Measurements from ENCODE around the gene PTPRN2.

The PTPRN2 gene

GRCh38 chr7:158023681-158024350 is 563.8 kb downstream of the PTPRN2 start:
- Mint-ChIP-seq H3K27me3 (no peaks in the 10 kb centered on the region), H3K4me3 (no peak overlapping the region), H3K9me3 (no peaks in the 10 kb centered on the region), H3K4me1 (no peaks in the 10 kb centered on the region), H3K36me3 (no peaks in the 10 kb centered on the region), H3K27ac (no peak overlapping the region)
- CTCF ChIA-PET: no interaction called here
- no peak for DNase-seq

- no peaks in the 10 kb centered on the region for H3K27me3 Mint-ChIP-seq
- no peaks in the 10 kb centered on the region for H3K36me3 Mint-ChIP-seq
- H3K4me1 Mint-ChIP-seq: no peaks in the 10 kb centered on the region
- no peak overlapping the region for H3K27ac Mint-ChIP-seq
- no peaks in the 10 kb centered on the region for H3K9me3 Mint-ChIP-seq
- no peak overlapping the region for H3K4me3 Mint-ChIP-seq
- DNase-seq: no peak
- CTCF ChIA-PET: no interaction called here
Measured at GRCh38 chr7:158023157-158023556, 564.5 kb downstream of the PTPRN2 start.

- no peak for DNase-seq
- Mint-ChIP-seq H3K4me1 (no peaks in the 10 kb centered on the region), H3K4me3 (no peak overlapping the region), H3K9me3 (no peaks in the 10 kb centered on the region), H3K27ac (no peak overlapping the region), H3K27me3 (no peaks in the 10 kb centered on the region), H3K36me3 (no peaks in the 10 kb centered on the region)
- CTCF ChIA-PET: no interaction called here
Measured at GRCh38 chr7:158022601-158023000, 565.0 kb downstream of the PTPRN2 start.

GRCh38 chr7:158021836-158022235 is 565.8 kb downstream of the PTPRN2 start:
- Mint-ChIP-seq H3K27ac (no peak overlapping the region), H3K27me3 (no peaks in the 10 kb centered on the region), H3K4me1 (no peaks in the 10 kb centered on the region), H3K9me3 (no peaks in the 10 kb centered on the region), H3K4me3 (no peak overlapping the region), H3K36me3 (no peaks in the 10 kb centered on the region)
- CTCF ChIA-PET: no interaction called here
- DNase-seq: no peak

GRCh38 chr7:158020706-158021095 is 566.9 kb downstream of the PTPRN2 start:
- DNase-seq: no peak
- H3K36me3 Mint-ChIP-seq: no peaks in the 10 kb centered on the region
- no peaks in the 10 kb centered on the region for H3K4me1 Mint-ChIP-seq
- H3K27me3 Mint-ChIP-seq: no peaks in the 10 kb centered on the region
- H3K4me3 Mint-ChIP-seq: no peak overlapping the region
- H3K27ac Mint-ChIP-seq: no peak overlapping the region
- H3K9me3 Mint-ChIP-seq: no peaks in the 10 kb centered on the region
- CTCF ChIA-PET: no interaction called here

- CTCF ChIA-PET: no interaction called here
- H3K9me3 Mint-ChIP-seq: no peaks in the 10 kb centered on the region
- no peaks in the 10 kb centered on the region for H3K27me3 Mint-ChIP-seq
- no peak for DNase-seq
- no peak overlapping the region for H3K4me3 Mint-ChIP-seq
- no peak overlapping the region for H3K27ac Mint-ChIP-seq
- no peaks in the 10 kb centered on the region for H3K36me3 Mint-ChIP-seq
- no peaks in the 10 kb centered on the region for H3K4me1 Mint-ChIP-seq
Measured at GRCh38 chr7:158019726-158020705, 567.6 kb downstream of the PTPRN2 start.

- CTCF ChIA-PET: no interaction called here
- no peak overlapping the region for H3K4me3 Mint-ChIP-seq
Measured at GRCh38 chr7:158018971-158019645, 568.5 kb downstream of the PTPRN2 start.

GRCh38 chr7:158018098-158018762 is 569.4 kb downstream of the PTPRN2 start:
- H3K4me3 Mint-ChIP-seq: no peak overlapping the region

More at GRCh38 chr7:158018971-158019645, 568.5 kb downstream of the PTPRN2 start:
- no peaks in the 10 kb centered on the region for H3K4me1 Mint-ChIP-seq
- H3K27ac Mint-ChIP-seq: no peak overlapping the region
- no peak for DNase-seq
- H3K9me3 Mint-ChIP-seq: no peaks in the 10 kb centered on the region
- no peaks in the 10 kb centered on the region for H3K36me3 Mint-ChIP-seq
- no peaks in the 10 kb centered on the region for H3K27me3 Mint-ChIP-seq

GRCh38 chr7:158017111-158018097 is 570.2 kb downstream of the PTPRN2 start:
- DNase-seq: no peak
- Mint-ChIP-seq H3K27ac (no peak overlapping the region), H3K4me3 (no peak overlapping the region), H3K36me3 (no peaks in the 10 kb centered on the region), H3K9me3 (no peaks in the 10 kb centered on the region), H3K4me1 (no peaks in the 10 kb centered on the region), H3K27me3 (no peaks in the 10 kb centered on the region)
- CTCF ChIA-PET: no interaction called here

More at GRCh38 chr7:158018098-158018762, 569.4 kb downstream of the PTPRN2 start:
- no peak for DNase-seq
- CTCF ChIA-PET: no interaction called here
- Mint-ChIP-seq H3K4me1 (no peaks in the 10 kb centered on the region), H3K27me3 (no peaks in the 10 kb centered on the region), H3K27ac (no peak overlapping the region), H3K9me3 (no peaks in the 10 kb centered on the region), H3K36me3 (no peaks in the 10 kb centered on the region)

GRCh38 chr7:158016180-158017097 is 571.2 kb downstream of the PTPRN2 start:
- no peaks in the 10 kb centered on the region for H3K27me3 Mint-ChIP-seq
- DNase-seq: no peak
- no peaks in the 10 kb centered on the region for H3K36me3 Mint-ChIP-seq
- no peak overlapping the region for H3K4me3 Mint-ChIP-seq
- CTCF ChIA-PET: no interaction called here
- H3K9me3 Mint-ChIP-seq: no peaks in the 10 kb centered on the region
- H3K27ac Mint-ChIP-seq: no peak overlapping the region
- H3K4me1 Mint-ChIP-seq: no peaks in the 10 kb centered on the region

- Mint-ChIP-seq H3K27ac (no peak overlapping the region), H3K27me3 (no peaks in the 10 kb centered on the region), H3K4me1 (peaks cover 2% of the 10 kb centered on the region), H3K4me3 (no peak overlapping the region), H3K9me3 (no peaks in the 10 kb centered on the region), H3K36me3 (no peaks in the 10 kb centered on the region)
- DNase-seq: no peak
- CTCF ChIA-PET: no interaction called here
Measured at GRCh38 chr7:158015403-158016179, 572.0 kb downstream of the PTPRN2 start.

GRCh38 chr7:158014976-158015375 is 572.6 kb downstream of the PTPRN2 start:
- CTCF ChIA-PET: no interaction called here
- no peaks in the 10 kb centered on the region for H3K36me3 Mint-ChIP-seq
- H3K27me3 Mint-ChIP-seq: no peaks in the 10 kb centered on the region

More at GRCh38 chr7:158014976-158015375, 572.6 kb downstream of the PTPRN2 start:
- DNase-seq: no peak
- Mint-ChIP-seq H3K27ac (no peak overlapping the region), H3K9me3 (no peaks in the 10 kb centered on the region), H3K4me1 (peaks cover 2% of the 10 kb centered on the region), H3K4me3 (no peak overlapping the region)

Measured in activated naive CD4-positive, alpha-beta T cell treated with anti-CD3 and anti-CD28 coated beads, Interleukin-2, amount 10 ng/mL, durations not matched to agents 7 days and 5 days (primary cell).